Activated CD4-positive, CD25-positive, alpha-beta regulatory T cell treated with anti-CD3 and anti-CD28 coated beads, Interleukin-2, amount 50 U/mL, for 72 hours (primary cell): ENCODE data around the gene SIK2.

ENCODE experiments used
- DNase-seq: peaks from one replicate; pipeline ENCODE4 v3.0.0; 2021

The SIK2 gene

GRCh38 chr11:111734101-111734953 lies 132.1 kb downstream of the SIK2 start:
- DNase-seq, result no peak

GRCh38 chr11:111734954-111735261 lies 132.7 kb downstream of the SIK2 start:
- no peak for DNase-seq

GRCh38 chr11:111735262-111736116 lies 133.2 kb downstream of the SIK2 start:
- DNase-seq, result no peak

GRCh38 chr11:111736181-111736590 lies 133.9 kb downstream of the SIK2 start:
- DNase-seq, result no peak

DNA sequence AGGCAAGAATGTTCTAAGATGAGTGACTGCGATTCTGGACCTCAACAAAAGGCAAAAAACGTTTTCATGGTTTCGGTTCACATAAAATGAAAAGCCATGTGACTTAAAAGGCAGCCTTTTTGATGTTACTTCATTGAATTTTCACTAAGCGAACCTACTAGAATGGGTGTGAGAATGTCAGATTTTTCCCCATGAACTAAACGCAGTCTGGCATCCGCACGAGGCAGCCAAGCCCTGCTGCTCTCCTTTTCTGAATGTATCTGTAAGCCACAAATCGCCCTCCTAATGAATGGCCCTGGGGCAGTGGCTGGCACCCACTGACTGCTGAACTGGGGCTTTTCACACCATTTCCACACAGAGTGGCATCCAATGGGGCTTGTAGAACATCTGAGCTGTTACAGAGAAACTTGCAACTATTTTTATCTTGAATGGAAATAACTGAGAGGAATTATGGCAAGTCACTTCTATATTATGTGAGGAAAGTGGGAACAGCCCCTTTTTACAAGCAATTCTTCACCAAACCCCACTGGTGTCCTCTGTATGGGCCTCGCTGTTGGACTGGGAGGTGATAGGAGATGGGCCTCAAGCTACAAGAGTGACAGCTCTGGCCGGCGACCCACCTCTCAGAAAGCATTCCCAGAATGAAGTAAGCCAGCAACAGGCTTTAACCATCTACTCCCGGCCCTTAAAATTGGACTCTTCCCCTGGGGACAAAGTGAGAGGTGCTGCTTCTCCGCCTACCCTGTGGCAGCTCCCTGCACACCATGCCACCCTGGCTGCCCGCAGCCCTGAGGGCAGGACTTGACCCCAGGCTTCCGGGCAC lies 134.6 kb downstream of the SIK2 start:
- DNase-seq, result no peak

DNA sequence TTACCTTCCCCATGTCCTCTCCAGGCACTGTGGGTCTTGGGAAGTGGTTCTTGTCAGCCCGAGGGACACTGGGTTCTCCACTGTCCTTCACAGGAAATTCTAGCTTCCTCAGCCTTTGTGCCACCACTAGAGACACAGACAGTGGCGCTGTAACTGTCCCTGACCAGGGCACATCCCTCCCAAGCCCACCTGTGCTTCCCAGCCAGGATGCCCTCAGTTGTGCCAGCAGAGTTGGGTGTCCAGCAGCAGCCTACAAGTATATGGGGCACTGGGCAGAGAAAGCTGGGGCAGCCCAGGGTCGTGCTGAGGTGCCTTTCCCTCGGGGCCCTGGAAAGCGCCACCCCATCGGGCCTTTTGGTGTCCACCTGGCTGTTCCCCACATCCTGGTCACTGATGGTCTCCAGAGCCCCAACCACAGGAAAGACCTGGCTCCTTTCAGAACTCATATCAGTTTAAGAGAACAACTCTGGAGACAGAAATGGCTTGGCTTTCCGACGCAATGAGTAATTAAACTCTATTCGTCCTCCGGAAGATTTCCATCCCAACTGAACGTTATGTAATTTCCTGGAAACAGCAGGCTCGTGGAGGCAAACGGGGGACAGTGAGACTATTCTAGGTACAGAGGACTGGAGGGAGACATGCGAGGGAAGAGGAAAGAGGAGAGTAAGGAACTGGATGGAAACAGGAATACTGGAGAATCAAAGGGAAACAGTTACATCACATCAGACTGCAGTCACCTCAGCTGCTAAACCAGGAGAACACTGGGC lies 135.4 kb downstream of the SIK2 start:
- DNase-seq, result no peak

- DNase-seq, result no peak
These were observed 137.1 kb downstream of the SIK2 start for GRCh38 chr11:111739299-111739698.

DNA sequence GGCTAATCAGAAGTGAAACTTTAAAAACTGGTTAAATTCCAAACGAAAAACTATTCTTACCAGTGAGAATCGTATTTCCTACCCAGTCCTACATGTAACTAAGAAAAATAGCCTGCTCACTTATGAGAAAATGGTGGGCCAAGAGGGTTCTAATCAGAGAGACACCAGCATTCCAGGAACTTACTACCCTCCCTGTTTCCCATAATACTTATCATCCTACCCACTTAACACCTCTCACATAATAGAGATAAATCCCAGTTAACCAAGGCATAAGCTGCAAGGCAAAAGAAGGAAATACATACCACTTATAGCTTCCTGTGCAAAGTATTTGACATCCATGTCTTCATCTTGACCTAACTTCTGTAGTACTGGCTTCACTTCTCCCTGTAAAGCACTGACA lies 139.5 kb downstream of the SIK2 start:
- no peak for DNase-seq

GRCh38 chr11:111743700-111744099 lies 141.5 kb downstream of the SIK2 start:
- DNase-seq, result no peak

DNA sequence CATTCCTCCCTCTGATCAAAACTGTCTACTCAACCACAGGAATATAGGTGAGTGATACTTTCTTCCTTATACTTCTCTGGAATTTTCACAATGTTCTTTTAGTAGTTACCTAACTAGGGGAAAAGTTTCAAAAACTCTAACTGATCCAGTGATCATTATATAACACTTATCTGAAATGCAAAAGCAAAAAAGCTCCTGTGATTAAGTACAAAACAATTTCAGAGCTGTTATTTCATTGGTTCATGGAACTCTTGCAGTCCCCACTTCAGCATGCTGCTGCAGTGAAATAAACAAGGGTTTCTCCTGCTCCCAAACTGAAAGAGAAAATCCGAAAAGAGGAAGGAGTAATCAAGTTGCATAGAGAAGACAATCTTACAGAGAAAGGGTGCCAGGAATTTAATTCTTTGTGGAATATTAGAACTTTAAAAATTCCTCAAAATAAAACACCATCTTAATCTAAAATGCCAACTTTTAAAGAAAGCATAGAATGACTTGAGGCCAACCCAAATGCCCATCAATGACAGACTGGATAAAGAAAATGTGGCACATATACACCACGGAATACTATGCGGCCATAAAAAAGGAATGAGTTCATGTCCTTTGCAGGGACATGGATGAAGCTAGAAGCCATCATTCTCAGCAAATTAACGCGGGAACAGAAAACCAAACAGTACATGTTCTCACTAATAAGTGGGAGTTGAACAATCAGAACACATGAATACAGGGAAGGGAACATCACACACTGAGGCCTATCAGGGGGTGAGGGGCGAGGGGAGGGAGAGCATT lies 143.7 kb downstream of the SIK2 start:
- no peak for DNase-seq

GRCh38 chr11:111748035-111748804 lies 146.0 kb downstream of the SIK2 start:
- DNase-seq, result no peak

DNA sequence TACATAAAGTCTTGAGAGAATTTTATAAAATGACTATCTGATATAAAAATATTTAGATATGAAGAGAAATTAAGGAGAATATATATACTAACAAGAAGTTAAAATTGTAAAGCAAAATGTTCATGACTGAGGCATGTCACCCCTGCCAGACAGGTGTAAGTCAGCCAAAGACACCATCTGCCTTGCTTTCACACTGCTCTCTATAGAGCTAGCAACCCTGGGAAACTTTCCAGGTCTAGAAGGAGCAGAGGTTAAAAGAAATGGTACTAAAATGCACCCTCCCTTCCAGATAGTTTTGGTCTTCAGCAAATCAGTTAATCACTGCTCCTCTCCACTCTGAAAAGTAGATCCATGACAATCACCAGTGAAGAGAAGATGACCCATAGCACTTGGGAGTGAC lies 147.4 kb downstream of the SIK2 start:
- no peak for DNase-seq

GRCh38 chr11:111756097-111756496 lies 153.8 kb downstream of the SIK2 start:
- no peak for DNase-seq

GRCh38 chr11:111759376-111759775 lies 157.1 kb downstream of the SIK2 start:
- no peak for DNase-seq

- no peak for DNase-seq
These were observed 157.6 kb downstream of the SIK2 start for GRCh38 chr11:111759778-111760407.

DNA sequence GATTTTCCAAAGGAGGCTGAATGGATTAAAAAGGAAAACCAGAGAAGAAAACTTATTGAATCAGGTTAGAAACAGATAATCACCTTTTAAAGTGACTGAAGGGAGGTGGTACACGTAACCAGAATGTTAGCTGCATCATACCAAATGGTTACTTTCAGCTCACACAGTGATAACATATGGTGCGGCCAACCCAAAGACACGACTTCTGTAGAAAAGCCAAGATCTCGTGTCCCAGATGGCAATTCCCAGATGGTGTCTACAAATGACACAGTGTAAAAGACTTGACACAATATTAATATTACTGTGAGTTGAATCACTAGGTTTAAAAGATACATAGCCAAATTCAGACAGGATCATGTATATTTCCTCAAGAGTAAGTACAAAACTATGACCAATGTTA lies 158.8 kb downstream of the SIK2 start:
- no peak for DNase-seq

DNA sequence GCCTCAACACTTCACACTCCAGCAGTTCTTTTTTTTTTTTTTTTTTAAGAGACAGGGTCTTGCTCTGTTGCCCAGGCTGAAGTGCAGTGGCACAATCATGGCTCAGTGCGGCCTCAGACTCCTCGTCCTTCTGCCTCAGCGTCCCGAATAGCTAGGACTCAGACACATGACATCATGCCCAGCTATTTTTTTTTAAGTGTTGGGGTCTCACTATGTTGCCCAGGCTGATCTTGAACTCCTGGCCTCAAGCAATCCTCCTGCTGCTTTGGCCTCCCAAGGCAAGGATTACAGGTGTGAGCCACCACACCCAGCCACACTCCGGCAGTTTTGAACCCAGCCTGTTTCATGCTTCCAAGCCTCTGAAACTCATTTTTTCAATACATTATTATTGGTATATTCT lies 160.3 kb downstream of the SIK2 start:
- DNase-seq, result no peak

- DNase-seq, result no peak
These were observed 160.9 kb downstream of the SIK2 start for GRCh38 chr11:111762981-111763643.

DNA sequence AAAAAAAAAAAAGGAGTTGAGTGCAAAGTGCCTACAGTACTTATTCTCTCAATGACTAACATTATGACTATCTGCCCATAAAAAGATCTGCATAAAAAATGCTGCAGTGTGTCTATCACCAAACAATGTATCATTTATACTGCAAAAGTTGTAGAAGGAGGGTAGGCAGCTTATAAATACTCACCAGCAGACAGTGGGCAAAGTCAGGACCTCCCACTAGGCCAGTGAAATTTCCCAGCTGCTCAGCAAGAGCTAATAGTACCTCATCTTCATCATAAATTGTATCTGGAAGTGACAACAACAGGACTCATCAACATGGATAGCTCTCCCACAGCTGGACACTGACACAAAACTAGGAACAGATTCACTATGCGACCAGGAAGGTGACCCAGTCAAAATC lies 162.4 kb downstream of the SIK2 start:
- DNase-seq, result no peak
